ENCODE results near the gene CST4.
A peak's percentile ranks its signal among the peaks of the same experiment; 100 is the strongest.
"Not testable (repeated sequence)": the region's sequence is repeated elsewhere in the genome, so short reads cannot be mapped to it uniquely, and the experiment has no call there.

The CST4 gene

DNA sequence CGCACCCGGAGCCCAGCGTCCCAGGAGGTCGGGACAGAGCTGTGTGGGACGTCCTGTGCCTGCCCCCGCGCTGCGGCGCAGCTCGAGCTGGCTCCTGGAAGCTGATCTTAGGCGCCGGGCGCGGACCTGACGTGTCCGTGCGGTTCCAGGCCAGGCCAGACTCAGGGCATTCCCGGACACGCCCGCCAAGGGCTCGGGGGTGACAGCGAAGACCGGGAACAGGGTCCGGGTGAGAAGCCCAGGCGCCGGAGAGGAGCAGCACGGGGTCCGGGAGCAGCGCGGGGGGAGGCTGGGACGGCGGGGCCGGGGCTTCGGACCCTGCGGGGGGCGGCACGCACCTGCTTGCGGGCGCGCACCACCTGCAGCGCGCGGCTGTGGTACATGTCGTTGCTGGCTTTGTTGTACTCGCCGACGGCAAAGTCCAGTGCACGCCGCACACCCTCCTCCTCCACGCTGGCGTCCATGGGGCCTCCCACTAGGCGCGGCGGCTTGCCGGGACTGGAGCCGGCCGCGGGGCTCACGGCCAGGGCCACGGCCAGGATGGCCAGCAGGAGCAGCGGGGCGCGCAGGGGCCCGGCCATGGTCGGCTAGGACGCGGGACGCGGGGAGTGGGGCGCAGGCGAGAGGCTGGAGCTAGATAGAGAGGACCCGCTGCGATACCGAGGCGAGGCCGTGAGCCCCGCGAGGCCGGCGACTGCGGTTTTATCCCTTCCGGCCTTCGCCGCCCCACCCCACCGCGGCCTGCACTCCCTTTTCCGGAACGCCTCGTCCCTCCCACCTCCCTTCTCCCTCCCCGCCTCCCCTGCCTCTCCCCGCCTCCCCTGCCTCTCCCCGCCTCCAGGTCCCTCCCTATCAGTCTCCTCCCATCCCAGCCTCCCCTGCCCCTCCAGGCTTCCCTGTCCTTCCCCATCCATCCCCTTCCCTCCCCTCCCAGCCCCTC lies 51.3 kb downstream of the CST4 start, which contains the start of gene CST3:
CST3 (minus strand) TSS at position 674 of the 940 bp plus-strand sequence; CDS start at position 581, 93 bp downstream.
- TF ChIP-seq POLR2A (IDR thresholded peaks at IDR 0.05; ENCODE audit: low read depth, low read length): peak; percentile 97
- FAIRE-seq: no peak
- peak; percentile 92 for DNase-seq (ENCODE audit: insufficient read length, low spot score)

DNA sequence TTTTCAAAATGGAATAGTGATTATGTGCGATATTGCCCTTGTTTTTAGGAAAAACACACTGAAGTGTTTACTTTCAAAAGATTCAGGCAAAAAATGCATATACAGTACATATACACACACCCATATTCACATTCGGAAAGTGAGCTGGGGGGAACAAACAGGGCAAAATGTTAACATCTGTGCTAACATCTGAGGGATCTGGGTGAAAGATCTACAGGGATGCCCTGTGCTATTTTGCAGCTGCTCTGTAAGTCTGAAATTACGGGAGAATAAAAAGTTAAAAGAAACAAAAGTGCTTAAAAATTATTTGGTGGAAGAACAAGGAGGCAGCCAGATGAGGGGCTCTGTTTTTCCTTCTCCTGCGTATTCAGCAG lies 51.9 kb downstream of the CST4 start:
- no peak for TF ChIP-seq POLR2A (IDR thresholded peaks at IDR 0.05; ENCODE audit: low read depth, low read length)
- no peak for DNase-seq (ENCODE audit: insufficient read length, low spot score)
- no peak for FAIRE-seq

DNA sequence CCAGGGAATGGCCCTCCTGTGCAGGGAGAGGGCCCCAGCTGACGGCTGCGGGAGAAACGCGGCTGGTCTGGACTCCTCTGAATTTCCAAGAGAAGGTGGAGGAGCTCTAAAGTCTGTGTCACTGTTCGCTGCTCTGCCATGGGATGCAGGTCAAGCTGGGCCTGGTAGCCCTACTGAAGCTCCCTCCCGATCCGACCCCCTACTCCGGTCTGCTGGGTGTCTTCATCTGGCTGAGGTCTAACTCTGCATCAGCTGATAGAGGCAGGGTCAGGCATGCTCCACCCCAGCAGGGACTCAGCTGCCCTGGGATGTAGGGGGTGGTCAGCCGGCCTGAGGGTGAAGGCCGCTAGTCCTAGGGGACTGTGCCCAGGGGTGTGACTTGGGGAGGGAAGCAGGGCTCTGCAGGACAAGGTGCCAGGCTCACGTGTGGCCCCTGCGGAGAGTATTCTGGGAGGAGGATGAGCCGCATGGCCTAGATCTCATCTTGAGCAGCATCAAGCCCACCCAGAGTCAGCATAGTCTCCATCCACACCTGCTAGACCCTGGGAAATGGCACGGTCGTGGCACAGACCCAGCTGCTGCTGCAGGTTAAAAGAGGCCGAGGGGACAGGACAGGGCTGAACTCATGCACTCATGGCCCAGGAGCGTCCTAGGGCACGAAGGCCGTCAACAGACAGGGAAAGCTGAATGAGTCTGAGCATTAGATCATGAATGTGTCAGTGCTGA lies 52.5 kb downstream of the CST4 start:
- FAIRE-seq (no peak), DNase-seq (ENCODE audit: insufficient read length, low spot score) (no peak)
- TF ChIP-seq POLR2A (IDR thresholded peaks at IDR 0.05; ENCODE audit: low read depth, low read length): no peak

DNA sequence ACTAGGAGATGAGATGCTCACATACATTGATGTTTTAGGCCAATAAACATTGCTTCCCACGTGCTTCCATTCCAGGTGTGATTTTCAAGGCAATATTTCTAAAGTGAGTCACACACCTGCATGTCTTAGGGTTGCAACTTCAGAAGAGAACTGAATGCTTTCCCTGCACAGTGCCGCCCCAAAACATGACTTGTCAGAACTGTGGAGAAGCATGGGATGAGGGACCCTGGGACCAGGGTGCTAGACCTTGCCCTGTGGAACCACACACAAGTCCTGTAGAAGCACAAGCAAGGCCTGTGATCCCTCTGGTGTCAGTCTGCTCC lies 53.1 kb downstream of the CST4 start:
- DNase-seq (ENCODE audit: insufficient read length, low spot score); FAIRE-seq: not testable (repeated sequence)
